Vagina (tissue), 2 donors: Measurements from ENCODE around the gene CRISP2. TPM values are rescaled to one million over a fixed set of nuclear protein-coding genes. Genes with fewer than 3 reads are reported as not detected.

Experiments
- DNase-seq, 2 donors: peaks; one replicate each; pipeline ENCODE4 v3.0.0-alpha.2; 2017; ENCODE audit errors: extremely low spot score in 2 of 2
- H3K27ac ChIP-seq: fragments of 200-600 bp; sonication (generic); one replicate; pipeline ENCODE4 v1.5.1; 2019
- H3K27me3 ChIP-seq: fragments of 200-600 bp; sonication (generic); one replicate; pipeline ENCODE4 v1.5.1; 2019
- H3K36me3 ChIP-seq, 2 donors: fragments of 200-600 bp; sonication (generic); one replicate each; pipeline ENCODE4 v1.5.1; 2017 to 2019
- H3K4me1 ChIP-seq: fragments of 200-600 bp; sonication (generic); one replicate; pipeline ENCODE4 v1.5.1; 2019
- H3K4me3 ChIP-seq, 2 donors: fragments of 200-600 bp; sonication (generic); 1 replicate in 1 of 2; 2 replicates in 1 of 2; pipeline ENCODE4 v1.5.1; 2016 to 2019
- H3K9me3 ChIP-seq: fragments of 200-600 bp; sonication (generic); one replicate; pipeline ENCODE4 v1.5.1; 2019
- POLR2A ChIP-seq, 2 donors: fragments of 450-650 bp; IDR thresholded peaks; one replicate each; pipeline ENCODE4 v1.6.1; 2017; ENCODE audit warnings: antibody characterized with exemption in 2 of 2, mild to moderate bottlenecking in 2 of 2, moderate library complexity in 2 of 2
- POLR2AphosphoS5 ChIP-seq, 2 donors: sonication (generic); formaldehyde crosslinking; IDR thresholded peaks; one replicate each; pipeline ENCODE4 v1.9.0; 2017; ENCODE audit warnings: antibody characterized with exemption in 2 of 2, mild to moderate bottlenecking in 2 of 2, low read depth in 1 of 2; ENCODE audit not compliant: insufficient read depth in 1 of 2
- intact Hi-C: fragments of 100-400 bp; cut with DNase I; formaldehyde crosslinking; loops from one replicate; pipeline ENCODE4 v1.15.1; 2023
- total RNA-seq: library from RNA; depleted of rRNA; stranded (reverse); fragments of >200 nt; gene quantifications from one replicate; pipeline ENCODE4 v1.2.3, GENCODE V29; 2016
- TF ChIP-seq, protein P1 (sequence below), 3 experiments: fragments of 450-650 bp in 2 of 3; fragments of 200-600 bp in 1 of 3; sonication (generic) in 1 of 3; IDR thresholded peaks; one replicate each; pipeline ENCODE4 v1.5.1; 2017 to 2019; ENCODE audit warnings: antibody characterized with exemption in 3 of 3, mild to moderate bottlenecking in 2 of 3, moderate library complexity in 2 of 3

CRISP2 gene
- total RNA-seq, 1 donor from 2014 or later: not detected

DNA sequence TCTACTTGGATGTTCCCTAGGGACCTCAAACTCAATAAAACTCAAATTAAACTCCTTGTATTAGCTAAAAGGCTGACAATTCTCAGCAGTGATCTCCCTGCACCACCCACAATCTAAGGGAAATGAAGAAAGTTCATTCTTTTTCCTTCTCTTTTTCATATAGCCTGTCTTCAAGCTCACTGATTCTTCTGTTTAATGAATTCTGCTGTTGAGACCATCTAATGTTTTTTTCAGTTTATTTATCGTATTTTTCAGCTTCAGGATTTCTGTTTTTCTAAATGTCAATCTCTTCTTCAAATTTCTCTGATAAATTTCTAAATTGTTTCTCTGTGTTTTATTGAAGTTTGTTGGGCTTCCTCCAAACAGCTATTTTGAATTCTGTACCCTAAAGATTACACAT is 19.8 kb downstream of the CRISP2 start:
- Histone ChIP-seq H3K27me3 (no peaks in the 10 kb centered on the region), H3K27ac (no peak overlapping the region), H3K9me3 (no peaks in the 10 kb centered on the region), H3K4me1 (no peaks in the 10 kb centered on the region), H3K36me3 (no peaks in the 10 kb centered on the region), H3K4me3 (no peak overlapping the region)
- intact Hi-C loops: no loop called here
- TF ChIP-seq, protein P1, sequence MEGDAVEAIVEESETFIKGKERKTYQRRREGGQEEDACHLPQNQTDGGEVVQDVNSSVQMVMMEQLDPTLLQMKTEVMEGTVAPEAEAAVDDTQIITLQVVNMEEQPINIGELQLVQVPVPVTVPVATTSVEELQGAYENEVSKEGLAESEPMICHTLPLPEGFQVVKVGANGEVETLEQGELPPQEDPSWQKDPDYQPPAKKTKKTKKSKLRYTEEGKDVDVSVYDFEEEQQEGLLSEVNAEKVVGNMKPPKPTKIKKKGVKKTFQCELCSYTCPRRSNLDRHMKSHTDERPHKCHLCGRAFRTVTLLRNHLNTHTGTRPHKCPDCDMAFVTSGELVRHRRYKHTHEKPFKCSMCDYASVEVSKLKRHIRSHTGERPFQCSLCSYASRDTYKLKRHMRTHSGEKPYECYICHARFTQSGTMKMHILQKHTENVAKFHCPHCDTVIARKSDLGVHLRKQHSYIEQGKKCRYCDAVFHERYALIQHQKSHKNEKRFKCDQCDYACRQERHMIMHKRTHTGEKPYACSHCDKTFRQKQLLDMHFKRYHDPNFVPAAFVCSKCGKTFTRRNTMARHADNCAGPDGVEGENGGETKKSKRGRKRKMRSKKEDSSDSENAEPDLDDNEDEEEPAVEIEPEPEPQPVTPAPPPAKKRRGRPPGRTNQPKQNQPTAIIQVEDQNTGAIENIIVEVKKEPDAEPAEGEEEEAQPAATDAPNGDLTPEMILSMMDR (IDR thresholded peaks at IDR 0.05): no peak
- no peak for TF ChIP-seq POLR2A (IDR thresholded peaks at IDR 0.05)
- no peak for DNase-seq

DNA sequence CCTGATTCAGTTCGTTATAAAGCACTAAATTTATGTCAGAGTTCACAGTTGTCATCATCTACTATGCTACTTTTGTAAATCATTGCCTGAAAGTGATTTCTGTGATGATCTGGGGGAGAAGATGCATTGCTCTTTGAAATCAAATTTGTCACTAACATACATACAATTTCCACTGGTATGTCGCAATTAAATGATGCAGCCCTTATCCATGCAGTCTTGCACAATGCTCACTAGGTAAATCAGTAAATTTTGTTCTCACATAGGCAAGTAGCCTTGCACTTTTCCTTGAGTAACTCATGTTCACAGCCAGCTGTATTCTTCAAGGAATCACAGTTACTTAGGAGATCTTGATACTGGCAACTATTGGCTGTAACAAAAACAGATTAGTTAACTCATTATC is 20.8 kb downstream of the CRISP2 start:
- Histone ChIP-seq H3K36me3 (no peaks in the 10 kb centered on the region), H3K27me3 (no peaks in the 10 kb centered on the region), H3K27ac (no peak overlapping the region), H3K4me3 (no peak overlapping the region), H3K9me3 (no peaks in the 10 kb centered on the region), H3K4me1 (no peaks in the 10 kb centered on the region)
- TF ChIP-seq, protein P1 (IDR thresholded peaks at IDR 0.05): no peak
- TF ChIP-seq POLR2A (IDR thresholded peaks at IDR 0.05) (no peak), POLR2AphosphoS5 (IDR thresholded peaks at IDR 0.05; ENCODE audit: insufficient read depth in 1 of 2, low read depth in 1 of 2) (no peak)
- DNase-seq: no peak
- intact Hi-C loops: no loop called here

DNA sequence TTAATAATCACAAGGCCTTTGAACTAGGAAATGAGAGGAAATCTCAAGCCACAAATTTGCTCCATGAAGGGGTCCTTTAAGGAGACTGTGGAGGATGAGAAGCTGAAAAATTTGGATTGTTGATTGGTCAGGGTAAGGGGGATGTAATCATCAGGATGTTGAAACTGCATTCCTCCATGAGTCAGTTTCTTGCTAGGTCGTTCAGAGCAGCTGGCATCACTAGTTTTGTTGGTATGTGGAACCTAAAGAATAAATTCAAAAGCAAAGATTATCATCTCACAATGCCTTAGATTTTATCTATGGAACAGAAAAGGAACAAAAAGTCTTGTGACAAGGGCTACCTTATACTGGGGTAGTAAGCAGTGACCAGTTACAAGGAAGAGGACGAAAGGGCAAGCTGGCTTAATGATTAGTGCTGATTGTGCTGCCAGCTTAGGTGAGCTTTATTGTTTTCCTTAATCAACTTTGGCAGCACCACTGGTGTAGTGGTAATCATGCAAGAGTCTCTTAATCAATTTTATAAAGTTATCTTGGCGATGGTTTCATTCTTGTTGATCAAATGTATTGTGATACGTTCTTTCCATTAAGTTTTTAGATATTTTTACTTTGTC is 36.6 kb downstream of the CRISP2 start:
- Histone ChIP-seq H3K27ac (no peak overlapping the region), H3K36me3 (no peaks in the 10 kb centered on the region), H3K4me1 (no peaks in the 10 kb centered on the region), H3K9me3 (no peaks in the 10 kb centered on the region), H3K4me3 (no peak overlapping the region), H3K27me3 (no peaks in the 10 kb centered on the region)
- intact Hi-C loops: no loop called here
- TF ChIP-seq POLR2A (IDR thresholded peaks at IDR 0.05) (no peak), POLR2AphosphoS5 (IDR thresholded peaks at IDR 0.05; ENCODE audit: insufficient read depth in 1 of 2, low read depth in 1 of 2) (no peak)
- TF ChIP-seq, protein P1 (IDR thresholded peaks at IDR 0.05): no peak
- DNase-seq: no peak

DNA sequence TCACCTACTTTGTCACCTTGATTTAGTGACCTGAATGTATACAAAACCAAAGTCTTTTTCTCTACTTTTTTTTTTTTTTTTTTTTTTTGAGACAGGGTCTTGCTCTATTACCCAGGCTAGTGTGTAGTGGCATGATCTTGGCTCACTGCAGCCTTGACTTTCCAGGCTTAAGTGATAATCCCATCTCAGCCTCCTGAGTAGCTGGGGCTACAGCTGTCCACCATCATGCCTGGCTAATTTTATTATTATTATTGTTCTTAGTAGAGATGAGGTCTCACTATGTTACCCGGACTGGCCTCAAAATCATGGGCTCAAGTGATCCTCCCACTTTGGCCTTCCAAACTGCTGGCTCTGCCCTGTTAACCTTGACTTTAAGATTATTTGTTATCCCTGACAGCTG is 37.5 kb downstream of the CRISP2 start:
- DNase-seq: no peak
- TF ChIP-seq POLR2AphosphoS5 (IDR thresholded peaks at IDR 0.05; ENCODE audit: insufficient read depth in 1 of 2, low read depth in 1 of 2): no peak
- no peak for TF ChIP-seq POLR2A (IDR thresholded peaks at IDR 0.05)
- TF ChIP-seq, protein P1 (IDR thresholded peaks at IDR 0.05): no peak
- intact Hi-C loops: no loop called here
- no peak overlapping the region for H3K27ac ChIP-seq
- no peaks in the 10 kb centered on the region for H3K27me3 ChIP-seq
- no peaks in the 10 kb centered on the region for H3K9me3 ChIP-seq
- H3K4me1 ChIP-seq: no peaks in the 10 kb centered on the region
- no peak overlapping the region for H3K4me3 ChIP-seq
- no peaks in the 10 kb centered on the region for H3K36me3 ChIP-seq

DNA sequence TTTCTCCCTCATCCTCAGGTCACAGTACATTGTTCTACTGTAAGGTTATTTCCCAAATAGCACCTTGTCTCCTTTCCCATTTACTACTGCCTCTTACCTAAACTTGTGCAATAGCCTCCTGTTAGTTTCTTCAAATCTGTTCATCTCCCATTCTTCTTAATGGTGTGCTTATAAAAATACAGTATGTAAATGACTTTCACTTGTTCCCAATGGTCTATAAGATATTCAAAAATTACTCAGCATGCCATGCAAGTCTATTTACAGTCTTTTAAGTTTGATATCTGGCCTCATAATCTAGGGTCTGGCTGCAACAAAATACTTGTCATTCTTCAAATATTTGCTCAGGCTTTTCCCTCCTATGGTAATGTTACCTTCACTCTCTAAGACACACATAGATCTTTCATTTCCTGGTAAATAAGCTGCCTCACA is 45.2 kb downstream of the CRISP2 start:
- Histone ChIP-seq H3K27ac (no peak overlapping the region), H3K4me1 (no peaks in the 10 kb centered on the region), H3K4me3 (no peak overlapping the region), H3K27me3 (no peaks in the 10 kb centered on the region), H3K9me3 (no peaks in the 10 kb centered on the region), H3K36me3 (no peaks in the 10 kb centered on the region)
- intact Hi-C loops: no loop called here
- TF ChIP-seq, protein P1 (IDR thresholded peaks at IDR 0.05): no peak
- TF ChIP-seq POLR2A (IDR thresholded peaks at IDR 0.05): no peak
- no peak for TF ChIP-seq POLR2AphosphoS5 (IDR thresholded peaks at IDR 0.05; ENCODE audit: insufficient read depth in 1 of 2, low read depth in 1 of 2)
- no peak for DNase-seq
